GM06990 (cell line): ENCODE data around the gene LAMA3.

Experiments used
- DNase-seq: peaks from one replicate; pipeline ENCODE4 v3.0.0-alpha.2; 2011; ENCODE audit not compliant: insufficient read length; ENCODE audit errors: extremely low read depth
- H3K27me3 ChIP-seq: replicated peaks from 2 replicates; pipeline ENCODE4 v1.6.0; 2011; ENCODE audit warnings: low read length; ENCODE audit not compliant: control insufficient read depth, insufficient read depth
- H3K36me3 ChIP-seq: 2 replicates; pipeline ENCODE4 v1.5.1; 2011; ENCODE audit warnings: low read length; ENCODE audit not compliant: control insufficient read depth, insufficient read depth
- H3K4me3 ChIP-seq: replicated peaks from 2 replicates; pipeline ENCODE4 v1.5.1; 2011; ENCODE audit warnings: low read depth, mild to moderate bottlenecking, control low read depth, low read length
- TF ChIP-seq, protein P1 (sequence below): IDR thresholded peaks from 2 replicates; pipeline ENCODE4 v1.5.1; 2011; ENCODE audit warnings: low read length, control low read depth, mild to moderate bottlenecking, inconsistent platforms; ENCODE audit not compliant: insufficient read depth, poor library complexity, severe bottlenecking

The LAMA3 gene

DNA sequence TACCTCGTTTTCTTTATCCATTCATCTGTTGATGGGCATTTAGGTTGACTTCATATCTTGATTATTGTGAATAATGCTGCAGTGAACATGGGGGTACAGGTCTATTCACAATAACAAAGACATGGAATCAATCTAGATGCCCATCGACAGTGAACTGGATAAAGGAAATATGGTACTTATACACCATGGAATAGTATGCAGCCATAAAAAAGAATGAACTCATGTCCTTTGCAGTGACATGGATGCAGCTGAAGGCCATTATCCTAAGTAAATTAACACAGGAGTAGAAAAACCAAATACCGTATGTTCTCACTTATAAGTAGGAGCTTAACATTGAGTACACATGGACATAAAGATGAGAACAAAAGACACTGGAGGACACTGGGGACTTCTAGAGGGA is 111.6 kb downstream of the LAMA3 start:
- H3K36me3 ChIP-seq, result no peaks in the 10 kb centered on the region
- no peak overlapping the region for H3K4me3 ChIP-seq
- TF ChIP-seq, protein P1, sequence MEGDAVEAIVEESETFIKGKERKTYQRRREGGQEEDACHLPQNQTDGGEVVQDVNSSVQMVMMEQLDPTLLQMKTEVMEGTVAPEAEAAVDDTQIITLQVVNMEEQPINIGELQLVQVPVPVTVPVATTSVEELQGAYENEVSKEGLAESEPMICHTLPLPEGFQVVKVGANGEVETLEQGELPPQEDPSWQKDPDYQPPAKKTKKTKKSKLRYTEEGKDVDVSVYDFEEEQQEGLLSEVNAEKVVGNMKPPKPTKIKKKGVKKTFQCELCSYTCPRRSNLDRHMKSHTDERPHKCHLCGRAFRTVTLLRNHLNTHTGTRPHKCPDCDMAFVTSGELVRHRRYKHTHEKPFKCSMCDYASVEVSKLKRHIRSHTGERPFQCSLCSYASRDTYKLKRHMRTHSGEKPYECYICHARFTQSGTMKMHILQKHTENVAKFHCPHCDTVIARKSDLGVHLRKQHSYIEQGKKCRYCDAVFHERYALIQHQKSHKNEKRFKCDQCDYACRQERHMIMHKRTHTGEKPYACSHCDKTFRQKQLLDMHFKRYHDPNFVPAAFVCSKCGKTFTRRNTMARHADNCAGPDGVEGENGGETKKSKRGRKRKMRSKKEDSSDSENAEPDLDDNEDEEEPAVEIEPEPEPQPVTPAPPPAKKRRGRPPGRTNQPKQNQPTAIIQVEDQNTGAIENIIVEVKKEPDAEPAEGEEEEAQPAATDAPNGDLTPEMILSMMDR, result no peak
- no peak for DNase-seq
- no peaks in the 10 kb centered on the region for H3K27me3 ChIP-seq

DNA sequence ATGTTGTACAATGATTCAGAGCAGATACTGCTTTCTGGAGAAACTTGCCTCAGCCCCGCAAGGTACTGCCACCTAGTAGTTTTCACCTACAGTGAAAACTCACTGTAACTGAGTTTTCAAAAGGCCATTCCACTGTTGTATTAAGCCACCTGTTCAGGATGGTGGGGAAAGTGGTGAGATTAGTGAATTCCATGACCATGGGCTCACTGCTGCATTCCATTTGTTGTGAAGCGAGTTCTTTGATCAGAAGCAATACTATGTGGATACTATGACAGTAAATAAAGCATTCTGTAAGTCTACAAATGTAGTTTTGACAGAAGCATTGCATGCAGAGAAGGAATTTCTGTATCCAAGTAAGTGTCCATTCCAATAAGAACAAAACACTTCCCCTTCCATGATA is 113.6 kb downstream of the LAMA3 start:
- TF ChIP-seq, protein P1, result no peak
- H3K27me3 ChIP-seq, result no peaks in the 10 kb centered on the region
- no peak for DNase-seq
- no peaks in the 10 kb centered on the region for H3K36me3 ChIP-seq
- H3K4me3 ChIP-seq, result no peak overlapping the region

- TF ChIP-seq, protein P1, result no peak
- no peak for DNase-seq
- H3K27me3 ChIP-seq, result no peaks in the 10 kb centered on the region
- no peak overlapping the region for H3K4me3 ChIP-seq
- H3K36me3 ChIP-seq, result no peaks in the 10 kb centered on the region
Measured at GRCh38 chr18:23803755-23804154, 114.5 kb downstream of the LAMA3 start.

GRCh38 chr18:23805898-23806297 is 116.6 kb downstream of the LAMA3 start:
- TF ChIP-seq, protein P1, result no peak
- H3K36me3 ChIP-seq, result no peaks in the 10 kb centered on the region
- H3K4me3 ChIP-seq, result no peak overlapping the region
- DNase-seq, result no peak
- H3K27me3 ChIP-seq, result no peaks in the 10 kb centered on the region

DNA sequence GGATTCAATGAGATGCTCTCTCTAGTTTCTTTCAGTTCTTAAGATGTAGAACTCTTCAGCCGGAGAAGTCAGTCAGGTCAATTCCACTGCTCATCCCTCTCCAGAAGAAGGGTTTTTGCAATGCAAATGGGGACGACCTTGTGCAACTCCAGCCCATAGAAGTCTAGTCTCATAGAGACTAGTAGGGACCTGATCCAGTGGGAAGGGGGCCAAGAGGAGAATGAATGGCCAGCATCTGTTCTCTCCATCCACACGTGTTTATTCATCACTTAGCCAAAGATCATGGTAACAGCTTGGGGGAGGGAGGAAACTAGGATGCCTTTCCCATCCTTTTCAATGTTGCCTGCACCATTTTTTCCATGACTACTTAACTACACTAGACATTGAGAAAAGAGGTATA is 120.2 kb downstream of the LAMA3 start:
- Histone ChIP-seq H3K27me3 (no peaks in the 10 kb centered on the region), H3K4me3 (no peak overlapping the region), H3K36me3 (no peaks in the 10 kb centered on the region)
- DNase-seq, result no peak
- TF ChIP-seq, protein P1, result no peak

DNA sequence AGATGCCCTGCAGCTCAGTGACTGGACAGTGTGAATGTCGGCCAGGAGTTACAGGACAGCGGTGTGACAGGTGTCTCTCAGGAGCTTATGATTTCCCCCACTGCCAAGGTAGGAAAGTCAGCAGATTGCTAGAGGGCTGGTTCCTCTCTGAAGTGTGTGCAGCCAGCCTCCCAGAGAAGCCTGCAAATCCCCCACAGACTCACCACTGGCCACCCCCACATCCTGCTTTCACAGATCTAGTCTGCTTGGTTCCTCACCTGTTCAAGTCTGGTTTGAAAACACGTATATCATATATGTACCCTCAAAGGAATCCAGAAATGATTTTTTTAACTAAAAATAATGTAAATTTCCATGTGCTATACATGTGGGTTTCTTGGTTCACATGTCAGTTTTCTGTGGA is 121.1 kb downstream of the LAMA3 start:
- H3K36me3 ChIP-seq, result no peaks in the 10 kb centered on the region
- TF ChIP-seq, protein P1, result no peak
- H3K4me3 ChIP-seq, result no peak overlapping the region
- no peaks in the 10 kb centered on the region for H3K27me3 ChIP-seq
- peak; percentile 15 for DNase-seq
